GM18867 (cell line): ENCODE measurements around the gene ECM2.
"Not testable (repeated sequence)": the region's sequence is repeated elsewhere in the genome, so short reads cannot be mapped to it uniquely, and the experiment has no call there.

Experiments
- ATAC-seq: cut with Tn5 transposase; IDR thresholded peaks from one replicate; pipeline ENCODE4 v1.9.1; 2021; ENCODE audit warnings: mild to moderate bottlenecking, moderate library complexity; ENCODE audit not compliant: unreplicated experiment

ECM2 gene

DNA sequence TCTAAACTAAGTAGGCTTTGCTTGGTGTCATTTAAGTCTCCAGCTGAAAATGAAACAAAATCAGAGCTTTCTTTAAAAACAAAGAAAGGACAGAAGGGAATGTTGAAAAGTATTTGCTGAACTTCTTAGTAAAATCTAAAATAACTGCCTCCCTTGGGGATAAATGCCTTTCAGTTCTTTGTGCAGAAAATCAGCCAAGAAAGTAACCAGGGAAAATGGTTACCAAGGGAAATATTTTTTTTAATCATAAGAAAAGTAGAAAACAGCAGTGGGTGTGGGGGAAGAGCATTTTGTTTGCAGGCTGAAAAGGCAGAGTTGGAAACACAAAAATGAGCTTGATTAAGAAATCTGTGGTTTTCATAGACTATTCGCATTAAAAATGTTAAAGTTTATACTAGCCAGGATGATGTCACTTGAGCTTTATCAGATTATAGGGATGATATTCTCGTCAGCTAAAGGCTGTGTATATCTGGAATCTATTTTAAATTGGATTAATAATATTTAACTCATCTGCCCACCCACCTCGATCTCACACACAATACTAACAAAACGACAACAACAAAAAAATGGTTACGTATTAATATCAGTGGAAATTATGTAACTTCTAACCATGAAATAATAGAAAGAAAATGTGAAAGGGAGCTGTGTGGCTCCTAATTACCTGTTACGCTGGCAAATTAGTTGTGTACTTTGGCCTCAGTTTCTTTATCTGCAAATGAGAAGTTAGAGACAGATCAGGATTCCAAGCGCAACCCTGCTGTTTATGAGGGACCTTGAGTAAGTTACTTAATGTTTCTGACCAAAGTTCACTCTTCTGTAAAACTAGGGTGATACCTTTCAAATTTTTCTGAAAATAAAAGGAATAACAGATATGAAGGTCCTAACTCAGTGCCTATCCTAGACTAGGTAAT is at the start of gene ECM2:
ECM2 (minus strand) TSS at position 51 of the 911 bp plus-strand sequence. CDS start 13,124 bp downstream, outside the sequence.
- no peak for ATAC-seq

DNA sequence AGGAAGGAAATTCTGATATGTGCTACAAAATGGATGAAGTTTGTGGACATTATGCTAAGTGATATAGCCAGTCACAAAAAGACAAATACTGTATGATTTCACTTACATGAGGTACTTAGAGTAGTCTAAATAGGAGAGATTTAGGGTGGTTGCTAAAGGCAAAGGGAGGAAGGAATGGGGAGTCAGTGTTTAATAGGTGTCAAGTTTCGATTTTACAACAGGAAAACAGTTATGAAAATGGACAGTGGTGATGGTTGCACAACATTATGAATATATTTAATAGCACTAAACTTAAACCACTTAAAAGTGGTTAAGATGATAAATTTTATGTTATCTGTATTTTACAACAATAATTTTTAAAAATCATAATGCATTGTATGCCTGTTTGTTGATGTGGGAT is 40.4 kb upstream of the ECM2 start:
- ATAC-seq, result no peak

DNA sequence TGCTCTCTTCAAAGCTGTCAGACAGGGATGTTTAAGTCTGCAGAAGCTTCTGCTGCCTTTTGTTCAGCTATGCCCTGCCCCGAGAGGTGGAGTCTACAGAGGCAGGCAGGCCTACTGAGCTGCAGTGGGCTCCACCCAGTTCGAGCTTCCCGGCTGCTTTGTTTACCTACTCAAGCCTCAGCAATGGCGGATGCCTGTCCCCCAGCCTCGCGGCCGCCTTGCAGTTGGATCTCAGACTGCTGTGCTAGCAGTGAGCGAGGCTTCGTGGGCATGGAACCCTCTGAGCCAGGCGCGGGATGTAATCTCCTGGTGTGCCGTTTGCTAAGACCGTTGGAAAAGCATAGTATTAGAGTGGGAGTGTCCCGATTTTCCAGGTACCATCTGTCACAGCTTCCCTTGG is 37.8 kb upstream of the ECM2 start:
- ATAC-seq, result not testable (repeated sequence)

DNA sequence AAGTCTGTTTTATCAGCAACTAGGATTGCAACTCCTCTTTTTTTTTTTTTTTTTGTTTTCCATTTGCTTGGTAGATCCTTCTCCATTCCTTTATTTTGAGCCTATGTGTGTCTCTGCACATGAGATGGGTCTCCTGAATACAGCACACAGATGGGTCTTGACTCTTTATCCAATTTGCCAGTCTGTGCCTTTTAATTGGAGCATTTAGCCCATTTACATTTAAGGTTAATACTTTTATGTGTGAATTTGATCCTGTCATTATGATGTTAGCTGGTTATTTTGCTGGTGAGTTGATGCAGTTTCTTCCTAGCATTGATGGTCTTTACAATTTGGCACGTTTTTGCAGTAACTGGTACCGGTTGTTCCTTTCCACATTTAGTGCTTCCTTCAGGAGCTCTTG is 36.1 kb upstream of the ECM2 start:
- not testable (repeated sequence) for ATAC-seq

DNA sequence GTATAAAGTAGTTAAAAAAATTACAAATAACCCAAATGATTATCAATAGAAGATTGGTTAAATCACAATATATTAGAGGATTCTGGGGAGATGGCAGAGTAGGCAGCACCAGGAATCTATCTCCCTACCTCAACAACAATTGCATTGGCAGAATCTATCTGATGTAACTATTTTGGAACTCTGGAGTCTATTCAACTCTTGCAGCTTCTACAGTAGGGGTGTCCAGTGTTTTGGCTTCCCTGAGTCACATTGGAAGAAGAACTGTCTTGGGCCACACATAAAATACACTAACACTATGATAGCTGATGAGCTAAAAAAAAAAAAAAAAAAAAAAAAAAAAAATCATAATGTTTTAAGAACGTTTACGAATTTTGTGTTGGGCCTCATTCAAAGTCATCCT is 29.2 kb upstream of the ECM2 start:
- no peak for ATAC-seq

DNA sequence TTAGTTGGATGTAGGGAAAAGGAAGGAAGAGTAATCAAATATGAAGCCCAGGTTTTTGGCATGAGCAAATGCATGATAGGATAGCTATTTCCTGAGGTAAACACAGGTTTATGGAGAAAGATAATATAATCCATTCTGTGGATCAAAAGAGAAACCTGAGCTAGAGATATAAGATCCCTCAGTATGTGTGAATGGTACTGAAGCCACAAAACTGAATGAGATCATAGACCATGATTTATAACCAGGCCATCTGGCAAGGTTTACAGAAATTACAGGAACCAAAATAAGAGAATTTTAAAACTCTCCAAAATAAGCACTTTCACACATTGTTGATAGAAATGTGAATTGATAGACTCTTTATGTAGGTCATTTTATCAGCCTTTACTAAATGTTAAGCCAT is 28.7 kb upstream of the ECM2 start:
- ATAC-seq, result no peak

DNA sequence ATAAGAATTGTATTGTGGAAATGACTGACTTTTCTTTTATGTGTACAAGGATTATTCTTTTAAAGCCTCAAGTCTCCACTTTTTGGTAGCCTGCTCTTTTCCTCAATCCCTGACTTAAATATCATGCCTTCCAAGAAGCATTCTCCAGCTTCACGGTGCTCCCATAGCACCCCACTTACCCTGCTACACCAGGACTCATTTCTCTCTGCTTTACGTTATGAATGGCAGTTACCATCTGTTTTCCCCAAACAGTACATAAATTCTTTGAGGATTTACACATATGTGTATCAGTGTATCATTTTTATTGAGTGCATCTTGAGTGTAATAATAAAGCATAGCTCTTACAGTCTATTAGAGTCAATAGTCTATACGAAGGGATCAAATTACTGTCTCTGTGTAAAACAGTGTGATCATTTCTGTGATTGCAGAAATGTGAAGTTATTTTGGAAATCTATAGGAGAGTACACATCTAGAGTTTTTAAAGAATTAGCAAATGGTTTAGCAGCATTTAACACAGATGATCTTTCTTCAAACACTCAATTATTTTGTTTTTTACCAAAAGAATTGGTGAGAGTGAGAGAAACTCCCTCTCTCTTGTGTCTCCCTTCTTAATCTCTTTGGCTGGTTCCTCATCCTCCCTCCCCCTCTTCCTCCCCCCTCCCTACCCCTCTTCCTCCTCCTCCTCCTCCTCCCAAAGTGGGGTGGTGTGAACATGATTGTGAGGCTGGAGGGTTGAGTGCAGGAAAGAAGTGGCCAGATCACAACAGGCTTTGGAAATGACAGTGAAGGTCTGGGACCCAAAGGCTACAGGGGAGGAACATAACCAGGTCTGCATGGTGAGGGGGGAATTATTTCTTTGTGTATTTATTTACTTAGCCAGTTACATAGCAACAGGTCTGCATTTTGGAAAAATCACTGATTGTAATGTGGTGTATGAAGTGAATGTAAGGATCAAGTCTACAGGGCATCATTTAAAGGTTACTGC is 27.6 kb upstream of the ECM2 start:
- no peak for ATAC-seq

DNA sequence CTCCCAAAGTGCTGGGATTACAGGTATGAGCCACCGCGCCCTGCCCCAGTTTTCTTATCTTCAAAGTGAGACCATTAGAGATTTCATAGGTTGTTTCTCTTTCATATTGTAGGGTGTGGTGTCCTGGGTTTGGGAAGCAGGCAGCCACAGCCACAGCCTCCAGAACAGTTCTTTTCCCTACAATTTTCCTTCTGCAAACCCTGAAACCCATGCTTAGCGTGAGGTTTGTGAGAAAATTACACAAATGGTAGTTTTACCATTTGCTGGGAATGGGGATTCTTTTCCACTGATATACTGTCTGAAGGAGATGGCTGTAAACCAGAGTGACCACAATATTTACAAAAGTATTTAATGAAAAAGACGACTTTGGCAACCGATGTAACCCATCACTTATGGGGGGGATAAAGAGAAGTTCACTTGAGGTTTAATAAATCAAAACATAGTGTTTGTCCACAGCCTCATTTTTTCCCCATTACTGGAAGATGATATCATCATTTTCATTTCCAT is 26.7 kb upstream of the ECM2 start:
- no peak for ATAC-seq

DNA sequence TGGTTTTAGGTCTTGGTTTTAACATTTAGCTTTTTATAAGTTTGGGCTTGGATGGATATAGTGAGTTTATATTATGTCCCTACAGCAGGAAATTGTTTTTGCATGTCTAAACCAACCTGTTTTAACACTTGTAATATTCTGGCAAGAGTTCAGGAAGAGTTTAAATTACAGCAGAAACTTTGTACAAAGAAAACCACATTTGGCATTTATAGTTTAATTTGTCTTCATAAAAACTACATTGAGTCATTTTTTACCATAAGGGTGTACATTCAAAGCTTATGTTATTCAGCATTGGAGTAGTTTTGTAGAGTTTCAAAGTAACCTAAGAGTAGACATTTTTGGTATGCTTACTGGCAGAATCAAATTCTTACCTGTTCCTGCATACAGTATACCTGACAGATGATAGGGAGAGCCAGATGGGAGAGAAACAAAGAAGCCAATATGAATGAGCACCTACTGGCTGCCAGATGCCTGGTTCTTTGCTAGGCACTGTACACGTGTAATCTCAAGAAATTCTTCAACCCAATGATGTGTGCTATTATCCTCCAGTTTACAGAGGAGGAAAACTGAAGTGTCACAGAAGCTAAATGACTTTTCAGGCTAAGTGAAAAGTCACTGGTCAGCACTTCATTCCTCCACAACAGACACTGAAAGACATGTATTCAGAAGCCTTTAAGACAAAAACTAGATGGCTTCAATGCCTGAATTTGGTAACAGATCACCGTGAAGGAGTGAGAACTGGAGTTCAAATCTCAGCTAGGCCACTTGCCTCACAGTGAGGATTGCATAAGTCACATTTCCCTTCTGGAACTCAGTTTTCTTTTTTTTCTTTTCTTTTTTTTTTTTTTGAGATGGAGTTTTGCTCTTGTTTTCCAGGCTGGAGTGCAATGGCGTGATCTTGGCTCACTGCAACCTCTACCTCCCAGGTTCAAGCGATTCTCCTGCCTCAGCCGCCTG is 25.9 kb upstream of the ECM2 start:
- ATAC-seq, result no peak

DNA sequence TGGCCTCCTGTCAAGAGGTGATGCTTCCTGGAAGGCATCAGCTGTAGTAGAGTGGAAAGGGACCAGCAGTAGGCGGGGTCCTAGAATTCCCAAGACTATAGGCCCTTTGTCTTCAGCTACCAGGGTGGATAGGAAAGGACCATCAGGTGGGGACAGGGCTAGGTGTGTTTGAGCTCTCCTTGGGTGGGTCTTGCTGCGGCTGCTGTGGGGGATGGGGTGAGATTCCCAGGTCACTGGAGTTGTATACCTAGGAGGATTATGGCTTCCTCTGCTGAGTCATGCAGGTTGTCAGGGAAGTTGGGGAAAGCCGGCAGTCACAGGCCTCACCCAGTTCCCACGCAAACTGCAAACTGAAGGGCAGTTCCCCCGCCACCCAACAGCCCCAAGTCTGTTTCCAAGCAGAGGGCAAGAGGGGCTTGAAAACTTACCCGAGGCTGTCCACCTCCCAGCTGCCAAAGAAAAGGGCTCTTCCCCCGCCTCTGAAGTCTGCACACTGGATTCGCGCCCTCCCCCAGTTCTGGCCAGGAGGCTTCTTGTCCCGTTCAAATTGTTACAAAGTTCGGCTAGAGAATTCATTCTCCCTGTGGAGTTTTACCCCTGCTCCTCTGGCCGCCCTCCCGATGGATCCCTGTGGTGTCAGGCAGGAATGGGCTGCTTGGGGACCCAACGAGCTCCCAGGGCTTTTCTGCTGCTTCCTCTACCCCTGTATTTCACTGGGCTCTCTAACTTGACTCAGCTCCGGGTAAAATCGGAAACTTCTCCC is 23.0 kb upstream of the ECM2 start:
- no peak for ATAC-seq

DNA sequence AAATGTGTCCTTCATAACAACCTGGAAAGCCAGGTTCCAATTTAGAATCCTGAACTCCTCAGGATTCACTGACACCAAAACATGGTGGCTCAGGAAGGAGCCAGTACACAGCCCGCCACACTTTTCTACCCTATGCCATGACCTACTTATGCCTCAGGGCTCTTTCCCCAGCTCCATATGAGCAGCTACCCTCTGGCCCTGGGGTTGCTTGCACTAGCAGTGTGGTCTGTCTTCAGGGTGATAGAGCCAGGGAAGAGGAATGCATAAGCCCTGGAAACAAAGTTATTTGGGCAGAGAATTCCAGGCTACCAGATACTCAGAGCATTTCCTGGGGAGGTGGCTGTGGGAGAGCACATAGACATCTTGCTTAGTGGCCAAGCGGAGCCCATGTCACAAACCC is 15.0 kb upstream of the ECM2 start:
- no peak for ATAC-seq

DNA sequence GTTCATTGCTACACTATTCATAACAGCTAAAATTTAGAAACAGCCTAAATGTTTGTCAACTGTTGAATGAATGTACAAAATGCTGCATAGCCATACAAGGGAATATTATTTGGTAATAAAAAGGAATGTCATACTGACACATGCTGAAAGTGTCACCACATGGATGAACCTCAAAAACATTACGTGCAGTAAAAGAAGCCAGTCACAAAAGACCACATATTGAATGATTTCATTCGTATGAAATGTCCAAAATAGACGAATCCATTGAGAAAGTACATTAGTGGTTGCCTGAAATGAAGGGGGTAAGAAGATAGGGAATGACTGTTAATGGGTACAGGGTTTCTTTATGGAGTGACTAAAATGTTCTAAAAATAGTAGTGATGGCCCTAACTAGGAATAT is 11.6 kb upstream of the ECM2 start:
- no peak for ATAC-seq

DNA sequence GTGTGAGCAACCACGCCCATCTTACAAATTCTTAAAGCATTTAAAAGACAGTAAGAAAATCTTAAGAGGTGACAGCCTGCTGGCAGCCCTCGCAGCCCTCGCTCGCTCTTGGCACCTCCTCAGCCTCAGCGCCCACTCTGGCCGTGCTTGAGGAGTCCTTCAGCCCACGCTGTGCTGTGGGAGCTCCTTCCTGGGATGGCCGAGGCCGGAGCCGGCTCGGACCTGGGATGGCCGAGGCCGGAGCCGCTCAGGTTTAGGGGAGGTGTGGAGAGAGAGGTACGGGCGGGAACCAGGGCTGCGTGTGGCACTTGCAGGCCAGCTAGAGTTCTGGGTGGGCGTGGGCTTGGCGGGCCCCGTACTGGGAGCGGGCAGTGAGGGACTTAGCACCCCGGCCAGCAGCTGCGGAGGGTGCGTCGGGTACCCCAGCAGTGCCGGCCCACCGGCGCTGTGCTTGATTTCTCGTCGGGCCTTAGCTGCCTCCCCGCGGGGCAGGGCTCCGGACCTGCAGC is 9.3 kb upstream of the ECM2 start:
- no peak for ATAC-seq

DNA sequence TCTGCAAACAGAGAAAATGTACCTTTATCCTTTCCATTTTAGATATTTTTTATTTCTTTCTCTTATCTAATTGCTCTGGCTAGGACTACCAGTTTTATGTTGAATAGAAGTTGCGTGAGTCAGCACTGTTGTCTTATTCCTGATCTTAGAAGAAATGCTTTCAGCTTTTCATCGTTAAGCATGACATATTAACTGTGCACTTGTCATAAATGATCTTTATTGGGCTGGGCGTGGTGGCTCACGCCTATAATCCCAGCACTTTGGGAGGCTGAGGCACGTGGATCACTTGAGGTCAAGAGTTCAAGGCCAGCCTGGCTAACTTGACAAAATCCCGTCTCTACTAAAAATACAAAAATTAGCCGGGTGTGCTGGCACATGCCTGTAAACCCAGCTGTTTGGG is 8.2 kb upstream of the ECM2 start:
- no peak for ATAC-seq

DNA sequence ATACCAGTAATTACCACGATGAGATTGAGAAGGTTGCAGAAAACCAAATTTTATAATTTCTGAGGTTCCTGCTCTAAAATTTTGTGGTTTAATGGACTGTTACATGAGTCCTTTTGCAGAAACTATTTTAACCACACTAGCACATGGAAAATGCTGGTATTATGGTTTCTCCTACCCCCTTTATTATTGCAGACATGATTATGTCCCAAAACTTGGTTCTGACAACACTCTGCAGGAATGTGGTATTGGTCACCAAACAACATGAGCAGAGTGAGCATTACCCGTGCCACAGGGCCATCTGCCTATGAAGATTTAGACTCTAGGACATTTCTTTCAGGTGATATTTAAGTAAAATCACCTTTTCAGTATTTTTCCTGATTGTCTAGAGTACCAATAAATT is 2.8 kb upstream of the ECM2 start:
- no peak for ATAC-seq

DNA sequence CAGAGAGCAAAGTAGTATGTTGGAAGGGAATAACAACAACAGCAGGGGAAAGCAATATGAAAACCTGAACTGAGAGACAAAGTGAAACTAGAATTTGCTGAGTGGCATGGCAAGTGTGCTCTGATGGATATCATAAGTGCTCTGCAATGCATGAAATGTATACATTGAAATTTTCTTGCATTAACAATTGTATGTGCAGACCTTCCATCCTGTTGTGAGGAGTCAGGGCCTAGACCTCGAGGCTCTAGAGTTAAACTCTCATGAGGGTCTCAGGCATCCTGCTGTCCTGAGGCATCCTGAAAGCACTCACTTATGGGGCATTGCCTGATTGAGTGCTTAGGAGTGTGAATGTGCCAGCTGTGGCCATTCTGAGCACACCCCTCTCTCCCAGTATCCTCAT is 1.1 kb downstream of the ECM2 start:
- ATAC-seq, result no peak

DNA sequence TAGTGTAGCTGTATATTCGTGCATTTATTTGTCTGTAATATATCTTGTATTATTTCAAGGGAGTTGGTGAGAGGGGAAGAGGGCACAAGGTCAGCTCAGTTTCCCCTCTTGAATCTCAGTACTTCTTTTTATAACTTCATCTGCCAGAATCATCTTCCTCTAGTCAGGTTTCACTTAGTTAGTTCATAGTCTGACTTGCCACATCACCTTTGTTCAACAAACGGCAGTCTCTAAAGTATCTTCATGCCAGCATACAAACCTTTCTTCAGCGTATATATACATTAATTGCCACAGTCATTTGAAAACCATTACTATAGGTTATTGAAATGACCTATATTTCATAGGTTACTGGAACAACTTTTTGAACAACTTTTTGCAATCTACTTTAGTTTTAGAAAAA is 1.6 kb downstream of the ECM2 start:
- ATAC-seq, result no peak

DNA sequence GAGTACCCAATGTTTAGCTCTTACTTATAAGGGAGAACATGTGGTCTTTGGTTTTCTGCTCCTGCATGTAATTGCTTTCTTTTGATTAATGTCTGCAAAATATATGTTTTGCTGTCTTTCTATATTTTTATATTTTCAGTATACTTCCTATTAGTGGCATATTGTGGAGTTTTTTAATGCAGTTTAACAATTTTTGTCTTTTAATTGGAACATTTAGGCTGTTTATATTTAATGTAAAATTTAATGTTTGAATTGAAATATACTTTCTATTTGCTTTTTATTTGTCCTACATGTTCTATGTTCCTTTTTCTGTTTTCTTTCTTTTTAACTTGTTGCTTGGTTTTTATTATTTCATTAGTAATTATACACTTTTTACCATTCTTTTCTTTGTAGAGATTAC is 4.9 kb downstream of the ECM2 start:
- ATAC-seq, result no peak

DNA sequence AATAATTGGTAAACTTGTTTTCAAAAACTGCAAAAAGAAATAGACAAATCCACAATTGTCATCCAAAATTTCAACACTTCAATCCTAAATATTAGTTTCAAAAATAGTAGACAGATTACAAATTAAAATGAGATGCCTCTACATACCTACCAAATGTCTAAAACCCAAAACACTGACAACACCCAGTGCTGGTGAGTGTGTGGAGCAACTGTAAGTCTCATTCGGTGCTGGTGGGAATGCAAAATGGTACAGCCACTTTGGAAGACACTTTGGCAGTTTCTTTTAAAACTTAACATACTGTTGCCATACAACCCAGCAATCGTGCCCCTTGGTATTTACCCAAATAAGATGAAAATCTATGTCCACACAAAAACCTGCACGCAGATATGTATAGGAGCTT is 6.7 kb downstream of the ECM2 start:
- no peak for ATAC-seq

DNA sequence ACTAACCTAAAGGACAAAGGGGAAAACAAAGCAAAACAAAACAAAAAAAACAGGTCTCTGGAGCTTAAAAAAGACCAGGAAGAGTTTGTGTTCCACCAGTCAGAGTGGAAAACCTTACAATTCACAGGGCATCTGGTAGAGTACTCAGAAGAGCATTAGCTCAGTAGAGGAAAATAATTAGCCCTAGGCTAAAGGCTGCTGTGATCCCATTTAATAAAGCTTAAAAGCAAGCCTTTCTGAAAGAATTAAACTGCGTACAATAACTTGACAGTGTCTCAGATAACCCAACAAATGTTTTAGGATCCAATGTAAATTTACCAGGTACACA is 7.3 kb downstream of the ECM2 start:
- ATAC-seq, result no peak
